Raji (cell line): ENCODE results near the gene NCOA3.

Experiments used
- POLR2A ChIP-seq: IDR thresholded peaks from 2 replicates; pipeline ENCODE4 v1.6.1; 2011; ENCODE audit warnings: low read depth, low read length, control low read depth; ENCODE audit not compliant: insufficient read depth

NCOA3 gene

DNA sequence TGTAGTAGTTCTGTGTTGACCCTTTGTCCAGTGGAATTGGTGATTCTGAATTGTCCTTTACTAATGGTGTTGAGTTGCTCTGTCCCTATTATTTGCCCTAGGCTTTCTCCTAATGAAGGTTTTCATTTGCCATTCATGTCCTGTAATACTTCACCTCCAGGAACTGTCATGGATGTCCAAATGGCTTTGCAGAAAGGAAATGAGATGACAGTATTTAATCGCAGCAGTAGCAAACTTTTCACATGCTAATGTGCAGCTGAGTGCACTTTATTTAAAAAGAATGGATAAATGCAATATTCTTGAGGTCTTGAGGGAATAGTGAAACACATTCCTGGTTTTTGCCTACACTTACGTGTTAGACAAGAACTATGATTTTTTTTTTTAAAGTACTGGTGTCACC, 152.2 kb downstream of the NCOA3 start:
- no peak for TF ChIP-seq POLR2A

DNA sequence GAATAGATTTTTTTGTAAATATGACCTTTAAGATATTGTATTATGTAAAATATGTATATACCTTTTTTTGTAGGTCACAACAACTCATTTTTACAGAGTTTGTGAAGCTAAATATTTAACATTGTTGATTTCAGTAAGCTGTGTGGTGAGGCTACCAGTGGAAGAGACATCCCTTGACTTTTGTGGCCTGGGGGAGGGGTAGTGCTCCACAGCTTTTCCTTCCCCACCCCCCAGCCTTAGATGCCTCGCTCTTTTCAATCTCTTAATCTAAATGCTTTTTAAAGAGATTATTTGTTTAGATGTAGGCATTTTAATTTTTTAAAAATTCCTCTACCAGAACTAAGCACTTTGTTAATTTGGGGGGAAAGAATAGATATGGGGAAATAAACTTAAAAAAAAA, 152.7 kb downstream of the NCOA3 start:
- TF ChIP-seq POLR2A, result no peak

GRCh38 chr20:47655635-47656034, 153.9 kb downstream of the NCOA3 start:
- TF ChIP-seq POLR2A, result no peak

- no peak for TF ChIP-seq POLR2A
These were observed 154.6 kb downstream of the NCOA3 start for GRCh38 chr20:47656318-47656717.

DNA sequence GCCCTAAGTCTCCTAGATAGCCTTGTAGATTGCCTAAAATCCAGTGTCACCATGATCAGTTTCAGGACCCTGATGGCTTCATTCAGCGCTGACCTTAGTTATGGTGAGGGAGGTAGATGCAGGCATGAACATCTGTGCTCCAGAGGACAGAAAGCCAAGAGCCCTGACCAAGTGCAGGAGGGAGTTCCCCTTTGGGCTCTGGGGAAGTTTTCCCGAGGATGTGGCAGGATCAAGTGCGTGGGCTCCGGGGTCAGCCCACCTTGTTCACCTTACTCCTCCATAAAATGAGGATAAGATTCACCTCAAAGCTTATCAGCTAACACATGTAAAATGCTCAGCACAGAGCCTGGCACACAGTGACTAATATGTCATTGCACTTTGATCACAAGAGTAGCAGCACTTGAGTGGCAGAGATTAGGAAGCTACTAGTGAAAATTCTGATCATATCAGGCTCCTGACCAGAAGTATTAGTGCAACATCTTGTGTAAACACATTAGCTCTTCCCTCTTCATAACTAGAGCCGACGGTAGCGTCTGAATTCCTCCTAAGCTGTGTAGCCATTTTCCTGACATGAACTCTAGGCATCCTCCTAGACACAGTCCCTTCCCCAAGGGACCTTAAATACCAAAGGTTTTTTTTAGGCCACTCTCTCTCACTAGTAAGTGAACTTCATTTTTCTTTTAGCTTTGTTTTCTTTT, 158.4 kb downstream of the NCOA3 start:
- no peak for TF ChIP-seq POLR2A

GRCh38 chr20:47660602-47660905, 158.9 kb downstream of the NCOA3 start:
- no peak for TF ChIP-seq POLR2A

DNA sequence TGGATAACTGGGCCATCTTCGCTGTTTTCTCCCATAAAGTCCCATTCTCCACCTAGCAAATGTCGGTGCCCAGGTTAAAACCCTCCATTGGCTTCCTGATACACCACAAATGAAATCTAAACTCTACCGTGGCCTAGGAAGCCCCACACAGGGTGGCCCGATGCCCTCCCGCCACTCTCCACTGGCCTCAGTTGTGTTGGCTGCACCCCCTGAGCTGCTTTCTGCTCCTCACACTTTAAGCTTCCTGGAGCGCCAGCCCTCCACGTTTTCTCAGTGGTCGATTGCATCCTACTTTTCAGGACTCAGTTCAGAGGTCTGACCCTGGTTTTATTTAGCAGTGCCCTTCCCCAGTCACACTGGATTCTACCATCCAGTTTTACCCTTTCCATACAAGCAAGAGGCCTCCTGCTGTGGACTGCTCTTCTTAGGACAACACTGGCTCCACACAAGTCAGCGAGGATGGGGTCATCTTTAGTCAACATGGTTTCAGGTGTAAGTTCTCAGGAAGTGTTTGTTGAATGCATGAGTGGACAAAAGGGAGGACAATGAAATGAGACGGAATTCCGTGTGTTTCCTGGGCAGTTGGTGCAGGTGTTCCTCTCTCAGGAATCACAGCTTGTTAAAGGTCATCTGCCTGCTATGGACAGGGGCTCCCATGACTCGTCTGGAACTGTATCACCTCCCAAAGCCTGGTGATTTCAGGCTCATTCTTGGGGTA, 159.5 kb downstream of the NCOA3 start:
- TF ChIP-seq POLR2A, result no peak

DNA sequence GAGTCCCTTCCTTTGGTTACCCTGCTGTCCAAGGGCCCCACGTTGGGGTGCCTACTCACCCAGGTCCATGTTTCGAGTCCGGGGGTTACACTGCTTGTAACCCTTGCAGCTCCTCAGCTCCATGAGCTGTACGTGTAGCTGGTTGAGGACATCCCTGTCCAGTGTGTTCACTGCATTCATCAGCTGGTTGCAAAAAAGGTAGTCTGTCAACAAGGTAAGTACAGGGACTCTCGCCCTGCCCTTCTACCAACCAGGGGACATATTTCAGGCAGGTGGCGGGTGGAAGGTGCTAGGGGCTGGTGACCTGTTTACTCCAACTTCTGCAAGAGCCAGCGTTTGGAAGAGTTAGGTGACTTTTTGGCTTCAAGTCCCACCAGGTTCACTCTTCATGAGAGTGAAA, 160.0 kb downstream of the NCOA3 start:
- no peak for TF ChIP-seq POLR2A

GRCh38 chr20:47662483-47663353, 161.0 kb downstream of the NCOA3 start:
- no peak for TF ChIP-seq POLR2A

DNA sequence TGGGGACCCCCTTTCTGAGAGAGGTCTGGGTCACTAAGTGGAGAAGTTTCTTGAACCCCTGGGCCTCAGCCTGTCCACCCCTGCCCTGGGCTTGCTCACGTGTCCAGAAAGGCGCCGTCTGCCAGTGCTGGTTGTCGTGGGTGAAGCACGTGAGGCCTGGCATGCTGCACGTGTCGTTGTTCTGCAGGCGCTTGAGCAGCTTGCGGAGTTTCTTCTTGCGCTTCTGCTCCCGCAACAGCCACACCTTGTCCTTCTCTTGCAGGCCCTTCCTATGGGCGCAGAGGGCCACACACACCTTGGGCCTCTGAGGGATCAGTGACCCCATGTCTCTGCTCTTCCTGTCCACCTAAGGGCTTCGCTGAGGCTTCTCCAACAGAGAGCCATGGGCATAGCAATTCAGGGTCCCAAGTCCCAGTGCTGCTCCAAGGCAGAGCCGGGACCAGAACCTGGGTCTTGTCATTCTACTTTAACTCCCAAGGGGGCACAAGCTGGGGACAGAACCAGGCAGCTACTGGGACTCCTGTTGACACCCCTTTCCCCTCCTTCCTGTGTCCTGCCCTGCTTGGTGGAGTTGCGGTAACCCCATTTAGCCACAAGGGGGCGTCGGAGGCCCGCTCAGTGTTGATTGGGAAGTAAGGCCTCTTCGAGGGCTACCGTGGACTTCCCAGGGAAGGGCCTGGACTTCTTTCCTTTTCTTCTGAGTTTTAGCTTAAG, 161.8 kb downstream of the NCOA3 start:
- TF ChIP-seq POLR2A, result no peak

DNA sequence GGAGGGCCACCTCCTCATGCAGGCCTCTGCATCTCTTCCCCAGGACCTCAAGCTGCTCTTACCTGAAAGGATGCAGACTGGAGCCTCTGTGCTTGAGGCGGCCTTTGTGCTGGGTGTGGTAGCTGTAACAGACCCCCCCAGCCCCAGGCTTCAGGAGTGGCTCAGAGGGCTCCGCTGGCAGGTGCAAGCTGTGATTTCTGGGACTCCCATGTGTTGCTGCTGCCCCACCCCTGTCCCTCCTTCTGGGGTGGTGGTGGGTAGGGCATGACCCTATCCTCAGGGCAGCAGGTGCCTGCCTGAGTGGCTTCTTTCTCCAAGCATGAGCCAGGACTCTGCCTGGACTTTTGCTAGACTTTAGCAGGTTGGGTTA, 162.4 kb downstream of the NCOA3 start:
- no peak for TF ChIP-seq POLR2A

DNA sequence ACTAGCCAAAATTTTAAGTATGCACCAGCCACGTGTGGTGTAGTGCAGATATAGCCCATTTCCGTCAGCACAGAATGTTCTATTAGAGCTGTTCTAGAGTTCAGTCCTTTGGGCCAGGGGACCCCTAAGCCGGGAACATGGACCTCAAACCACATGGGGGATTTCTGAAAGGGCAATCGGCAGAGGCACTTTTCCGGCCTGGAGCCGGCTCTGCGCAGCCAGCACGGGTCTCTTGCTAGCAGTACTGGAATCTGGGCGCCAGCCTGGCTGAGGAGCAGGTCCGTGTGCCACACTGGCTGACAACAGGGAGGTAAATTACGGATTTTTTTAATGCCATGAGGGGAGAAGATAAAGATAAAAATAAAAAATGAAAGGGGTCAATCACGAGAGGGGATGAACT, 163.1 kb downstream of the NCOA3 start:
- TF ChIP-seq POLR2A, result no peak

GRCh38 chr20:47665221-47665991, 163.7 kb downstream of the NCOA3 start:
- no peak for TF ChIP-seq POLR2A

GRCh38 chr20:47666304-47666703, 164.6 kb downstream of the NCOA3 start:
- TF ChIP-seq POLR2A, result no peak

- TF ChIP-seq POLR2A, result no peak
These were observed 165.4 kb downstream of the NCOA3 start for GRCh38 chr20:47667086-47667485.
